SW480 (cell line): ENCODE data around the gene CHMP6.

ENCODE experiments used
- DNase-seq: peaks from one replicate; pipeline ENCODE4 v3.0.0-alpha.2; 2016; ENCODE audit warnings: low spot score

Gene CHMP6

DNA sequence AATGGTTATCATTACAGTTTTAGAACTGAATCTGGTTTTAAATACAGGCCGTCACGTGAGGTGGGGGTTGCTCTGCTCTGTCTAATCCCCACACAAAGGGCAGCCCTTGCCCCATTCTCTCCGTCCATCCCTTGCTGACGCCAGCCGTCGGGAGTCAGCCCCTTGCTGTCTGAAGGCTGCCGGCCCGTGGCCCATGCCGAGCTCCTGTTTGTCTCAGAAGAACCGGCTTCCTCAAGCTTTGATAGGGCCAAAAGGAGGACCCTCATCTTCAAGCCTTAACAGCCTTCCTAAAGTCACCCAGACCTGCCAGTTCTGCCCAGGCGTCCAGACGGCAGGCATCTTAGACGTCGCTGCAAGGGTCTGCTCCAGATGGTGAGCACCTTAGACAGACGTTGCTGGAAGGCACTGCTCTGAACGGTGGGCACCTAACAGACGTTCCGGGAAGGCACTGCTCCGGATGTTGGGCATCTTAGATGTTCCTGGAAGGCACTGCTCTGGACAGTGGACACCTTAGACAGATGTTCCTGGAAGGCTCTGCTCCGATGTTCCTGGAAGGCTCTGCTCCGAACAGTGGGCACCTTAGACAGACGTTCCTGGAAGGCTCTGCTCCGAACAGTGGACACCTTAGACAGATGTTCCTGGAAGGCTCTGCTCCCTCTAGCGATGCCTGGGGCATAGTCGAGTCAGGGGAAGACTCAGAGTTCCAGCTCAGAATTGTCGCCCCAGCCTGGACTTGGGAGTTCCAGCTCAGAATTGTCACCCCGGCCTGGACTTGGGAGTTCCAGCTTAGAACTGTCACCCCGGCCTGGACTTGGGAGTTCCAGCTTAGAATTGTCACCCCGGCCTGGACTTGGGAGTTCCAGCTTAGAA is 35.1 kb upstream of the CHMP6 start:
- DNase-seq: no peak

DNA sequence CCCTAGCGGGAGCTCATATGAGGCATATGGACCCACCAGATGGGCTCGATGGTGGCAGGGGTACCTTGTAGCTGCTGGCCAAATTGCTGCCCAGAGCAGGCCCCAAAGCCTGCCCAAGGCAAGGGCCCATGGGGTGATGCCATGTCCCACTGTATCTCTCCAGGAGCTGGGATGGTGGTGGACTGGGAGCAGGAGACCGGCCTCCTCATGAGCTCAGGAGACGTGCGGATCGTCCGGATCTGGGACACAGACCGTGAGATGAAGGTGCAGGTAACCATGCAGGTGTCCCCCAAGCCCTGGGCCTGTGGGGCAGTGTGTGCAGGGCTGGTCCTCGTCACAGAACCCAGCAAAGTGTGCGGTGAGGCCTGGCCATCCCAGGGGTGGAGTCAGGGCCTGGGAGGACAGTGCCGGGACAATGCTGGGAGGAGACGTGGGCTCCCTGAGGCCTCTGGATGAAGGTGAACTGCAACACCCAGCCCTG is 34.1 kb upstream of the CHMP6 start:
- DNase-seq: no peak

DNA sequence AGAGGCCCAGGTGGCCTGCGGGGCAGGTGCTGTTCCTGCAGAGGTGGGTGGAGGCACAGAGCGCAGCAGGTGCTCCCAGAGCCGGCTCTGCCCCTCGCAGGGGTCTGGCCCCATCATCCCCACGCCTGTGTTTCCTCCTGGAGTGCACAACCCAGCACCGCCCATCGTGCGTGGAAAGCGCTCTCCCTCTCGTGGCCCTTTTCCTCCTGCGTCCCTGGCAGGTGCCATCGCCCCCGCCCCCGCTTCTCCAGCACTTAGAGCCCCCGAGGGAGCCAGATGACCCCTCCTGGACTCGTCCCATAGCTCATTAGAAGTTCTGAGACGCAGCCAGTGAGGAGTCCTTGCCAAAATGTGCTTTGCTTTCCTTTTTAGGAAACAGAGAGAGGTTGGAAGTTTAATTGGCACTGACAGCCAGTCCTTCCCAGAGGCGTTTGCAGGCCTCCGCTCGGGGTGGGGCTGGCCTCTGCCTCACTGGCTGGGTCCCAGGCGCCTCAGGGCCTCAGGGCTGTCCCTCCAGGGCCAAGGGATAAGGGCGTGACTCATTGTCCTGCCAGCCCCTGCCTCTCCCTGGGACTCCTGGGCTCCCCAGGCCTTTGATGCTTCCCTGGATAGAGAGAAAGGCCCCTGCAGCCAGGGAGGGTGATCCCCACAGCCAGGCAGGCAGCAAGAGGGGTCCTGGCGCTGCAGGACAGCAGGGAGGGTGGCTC is 32.2 kb upstream of the CHMP6 start:
- DNase-seq: no peak

DNA sequence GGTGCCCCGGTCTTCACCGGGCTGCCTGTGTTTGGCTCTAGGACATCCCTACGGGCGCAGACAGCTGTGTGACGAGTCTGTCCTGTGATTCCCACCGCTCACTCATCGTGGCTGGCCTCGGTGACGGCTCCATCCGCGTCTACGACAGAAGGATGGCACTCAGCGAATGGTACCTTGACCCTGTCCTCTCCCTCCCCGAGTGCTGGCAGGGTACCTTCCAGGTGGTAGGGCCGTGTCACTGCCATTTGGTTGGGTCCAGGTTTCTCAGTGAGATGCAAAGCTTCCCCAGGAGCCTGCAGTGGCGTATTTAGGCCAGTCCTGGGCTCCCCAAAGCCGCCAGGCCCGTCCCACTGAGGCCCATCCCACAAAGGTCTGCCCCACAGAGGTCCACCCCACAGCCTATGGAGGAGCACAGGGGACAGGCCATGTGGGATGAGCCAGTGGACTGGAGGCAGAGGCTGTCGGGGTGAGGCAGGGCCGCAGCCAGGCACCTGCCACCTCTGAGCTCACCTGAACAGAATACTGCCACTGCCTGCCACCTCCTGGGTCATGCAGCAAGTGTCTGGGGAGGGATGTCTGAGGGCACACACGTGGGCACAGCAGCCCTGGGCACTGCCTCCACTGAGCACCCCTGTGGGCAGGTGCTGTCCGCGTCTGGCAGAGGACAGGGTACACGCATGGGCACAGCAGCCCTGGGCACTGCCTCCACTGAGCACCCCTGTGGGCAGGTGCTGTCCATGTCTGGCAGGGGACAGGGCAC is 31.4 kb upstream of the CHMP6 start:
- DNase-seq: no peak

DNA sequence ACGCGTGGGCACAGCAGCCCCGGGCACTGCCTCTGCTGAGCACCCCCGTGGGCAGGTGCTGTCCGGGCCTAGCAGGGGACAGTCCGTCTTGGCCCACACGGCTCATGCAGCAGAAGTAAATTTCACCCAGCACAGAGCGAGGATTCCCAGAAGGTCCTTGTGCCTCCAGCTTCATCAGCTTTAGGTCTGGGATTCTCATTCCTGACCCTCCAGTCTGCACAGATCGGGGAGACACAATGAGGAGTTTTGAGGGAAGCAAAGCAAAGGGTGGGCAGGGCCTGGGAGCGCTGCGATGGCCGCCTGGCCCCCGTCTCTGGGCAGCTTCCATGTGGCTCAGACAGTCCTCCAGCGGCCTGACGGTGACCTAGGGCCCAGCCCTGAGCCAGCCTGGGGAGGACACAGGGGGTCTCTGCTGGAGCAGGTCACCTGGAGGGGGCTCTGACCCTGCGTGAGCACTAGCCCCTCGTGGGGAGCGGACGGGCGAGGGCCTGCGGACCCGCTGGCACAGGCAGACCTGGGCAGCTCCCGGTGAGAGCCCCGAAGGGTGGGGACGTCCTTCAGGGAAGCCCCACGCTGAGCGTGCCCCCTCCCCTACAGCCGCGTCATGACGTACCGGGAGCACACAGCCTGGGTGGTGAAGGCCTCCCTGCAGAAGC is 30.7 kb upstream of the CHMP6 start:
- DNase-seq: no peak

DNA sequence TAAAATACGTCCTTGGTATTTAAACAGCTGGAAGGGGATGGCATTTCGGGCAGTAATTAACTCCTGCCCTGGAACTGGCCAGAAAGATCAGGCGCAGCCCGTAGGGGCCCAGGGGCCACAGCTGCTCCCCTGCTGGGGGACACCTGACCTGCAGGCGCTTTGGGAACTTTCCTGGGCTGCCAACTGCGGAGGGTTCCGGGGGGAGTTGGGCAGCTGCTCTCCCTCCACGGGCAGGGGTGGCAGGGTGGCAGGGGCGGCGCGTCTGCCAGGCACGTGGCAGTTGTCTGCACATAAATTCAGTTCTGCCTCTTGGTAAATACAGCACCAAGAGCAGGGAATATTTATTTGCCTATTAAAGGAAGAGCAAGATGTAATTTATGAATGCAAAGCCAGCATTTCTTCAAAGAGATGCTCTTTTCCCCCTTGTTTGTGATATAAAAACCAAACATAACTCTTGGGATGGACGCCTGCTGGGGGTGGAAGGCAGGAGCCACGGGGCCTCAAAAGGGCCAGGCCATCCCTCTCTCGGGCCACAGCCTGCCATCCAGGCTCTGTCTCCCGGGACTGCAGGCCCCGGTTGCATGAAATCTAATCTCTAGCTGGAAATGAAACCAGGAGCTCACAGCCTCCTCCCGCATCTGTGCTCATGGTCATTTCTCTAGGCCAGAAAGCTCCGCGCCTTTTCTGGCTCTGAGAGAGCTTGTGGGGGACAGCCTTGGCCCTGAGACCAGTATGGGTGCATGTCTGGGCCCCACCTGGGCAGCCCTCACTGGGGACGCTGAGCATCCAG is 29.9 kb upstream of the CHMP6 start:
- no peak for DNase-seq

DNA sequence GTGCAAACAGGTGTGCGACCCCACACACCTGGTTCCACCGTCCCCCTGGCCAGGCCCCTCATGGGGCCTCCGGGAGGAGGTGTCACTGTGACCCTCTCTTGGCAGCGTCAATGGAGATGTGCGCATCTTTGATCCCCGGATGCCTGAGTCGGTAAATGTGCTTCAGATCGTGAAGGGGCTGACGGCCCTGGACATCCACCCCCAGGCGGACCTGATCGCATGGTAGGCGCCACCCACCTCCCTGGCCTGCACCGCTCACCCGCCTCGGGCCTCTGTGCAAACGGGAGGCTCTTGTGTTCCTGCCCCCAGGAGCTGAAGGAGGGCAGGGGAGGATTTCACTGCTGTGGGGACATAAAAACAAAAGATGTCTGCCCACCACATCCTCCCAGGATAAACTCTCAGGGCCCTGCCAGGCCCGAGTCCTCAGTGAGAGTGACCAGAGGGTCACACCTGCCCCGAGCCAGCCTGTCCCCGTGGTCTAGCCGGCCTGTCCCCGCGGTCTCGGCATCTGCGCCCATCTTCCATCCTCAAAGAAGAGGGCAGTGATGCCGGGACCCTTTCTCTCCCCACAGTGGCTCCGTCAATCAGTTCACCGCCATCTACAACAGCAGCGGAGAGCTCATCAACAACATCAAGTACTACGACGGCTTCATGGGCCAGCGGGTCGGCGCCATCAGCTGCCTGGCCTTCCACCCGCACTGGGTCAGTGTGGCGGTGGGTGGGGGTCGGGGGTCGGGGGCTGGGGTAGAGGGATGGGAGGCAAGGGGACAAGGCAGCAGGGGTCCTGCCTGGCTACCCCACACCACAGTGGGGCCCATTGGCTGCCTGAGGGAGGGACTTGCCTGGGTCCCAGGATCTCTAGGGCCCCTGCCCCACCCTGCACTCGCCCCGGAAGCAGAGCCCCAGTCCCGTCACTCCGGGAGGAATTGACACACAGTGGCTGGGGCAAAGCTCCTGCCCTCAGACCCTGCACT is 29.0 kb upstream of the CHMP6 start:
- no peak for DNase-seq

DNA sequence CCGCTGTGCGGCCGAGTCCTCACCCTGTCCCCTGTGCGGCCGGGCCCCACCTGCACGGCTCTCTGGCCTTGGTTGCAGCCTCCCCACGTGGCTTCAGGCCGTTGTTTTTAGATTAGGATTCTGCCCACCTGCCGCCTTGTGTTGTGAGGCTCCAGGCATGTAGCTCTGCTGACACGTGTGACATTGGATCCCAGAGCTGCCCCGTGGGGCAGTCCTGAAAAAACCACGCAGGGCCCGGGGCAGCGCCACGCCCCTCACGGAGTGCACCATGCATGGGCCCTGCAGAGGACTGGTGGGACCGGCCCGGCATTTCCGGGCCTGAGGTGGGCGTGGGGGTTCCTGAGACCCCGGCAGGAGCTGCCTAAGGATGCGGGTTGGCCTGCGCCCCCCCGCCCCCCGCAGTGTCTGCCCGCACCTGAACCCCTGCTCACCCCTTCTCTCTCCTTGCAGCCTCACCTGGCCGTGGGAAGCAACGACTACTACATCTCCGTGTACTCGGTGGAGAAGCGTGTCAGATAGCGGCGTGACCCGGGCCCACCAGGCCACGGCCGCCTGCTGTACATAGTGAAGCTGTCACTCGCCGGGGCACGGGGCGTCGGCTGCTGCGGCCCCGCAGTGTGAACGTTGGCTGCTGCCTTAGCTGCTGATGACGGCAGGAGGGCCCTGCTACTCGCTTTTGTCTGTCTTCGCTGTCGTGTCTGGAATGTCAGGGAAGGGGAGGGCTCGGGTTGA is 27.7 kb upstream of the CHMP6 start:
- DNase-seq: no peak

DNA sequence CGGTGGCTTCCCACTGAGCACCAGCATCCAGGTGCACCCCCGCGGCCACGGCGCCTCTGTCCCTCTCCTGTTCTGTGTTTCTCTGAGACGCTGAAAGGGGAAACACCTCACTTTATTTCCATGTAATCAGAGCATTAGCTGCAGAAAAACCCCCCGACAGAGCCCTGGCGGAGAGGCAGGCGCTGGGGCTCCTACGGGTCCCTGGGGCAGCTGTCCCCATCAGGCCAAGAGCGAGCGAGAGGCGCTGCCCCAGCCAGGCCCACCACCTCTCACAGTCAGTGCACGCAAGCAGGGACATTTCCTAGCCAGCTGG is 27.1 kb upstream of the CHMP6 start:
- DNase-seq: no peak

DNA sequence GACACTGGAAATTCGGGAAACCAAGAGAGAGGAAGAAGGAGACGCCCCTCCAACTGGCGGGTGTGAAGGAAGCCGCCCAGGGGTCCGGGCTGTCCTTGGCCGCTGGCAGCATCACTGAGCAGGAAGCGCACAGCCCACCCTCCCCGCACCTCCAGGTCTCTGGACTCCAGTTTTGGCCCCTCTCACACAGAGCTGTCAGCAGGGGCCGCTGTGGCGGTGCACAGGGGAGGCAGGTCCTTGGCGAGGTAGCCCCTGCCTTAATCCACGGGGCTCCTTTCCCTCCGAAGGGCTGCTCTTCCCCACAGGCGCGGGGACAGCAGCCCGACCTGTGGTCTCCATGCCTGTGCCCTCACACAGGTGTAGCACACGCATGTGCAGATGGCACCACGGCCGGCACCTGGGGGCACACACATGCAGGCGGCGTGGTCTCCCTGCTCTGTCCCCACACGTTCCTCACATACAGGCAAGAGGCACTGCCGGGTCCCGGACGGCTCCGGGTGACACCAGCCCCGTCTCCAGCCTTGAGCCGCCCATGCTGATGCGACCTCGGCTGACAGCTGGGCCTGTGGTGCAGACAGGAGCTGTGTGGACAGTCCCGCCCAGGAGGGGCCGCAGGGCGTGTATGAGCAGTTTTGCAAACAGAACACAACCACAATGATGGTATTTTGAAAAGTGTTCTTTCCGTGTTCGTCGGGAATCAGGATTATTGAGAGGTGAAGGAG is 26.6 kb upstream of the CHMP6 start:
- no peak for DNase-seq

DNA sequence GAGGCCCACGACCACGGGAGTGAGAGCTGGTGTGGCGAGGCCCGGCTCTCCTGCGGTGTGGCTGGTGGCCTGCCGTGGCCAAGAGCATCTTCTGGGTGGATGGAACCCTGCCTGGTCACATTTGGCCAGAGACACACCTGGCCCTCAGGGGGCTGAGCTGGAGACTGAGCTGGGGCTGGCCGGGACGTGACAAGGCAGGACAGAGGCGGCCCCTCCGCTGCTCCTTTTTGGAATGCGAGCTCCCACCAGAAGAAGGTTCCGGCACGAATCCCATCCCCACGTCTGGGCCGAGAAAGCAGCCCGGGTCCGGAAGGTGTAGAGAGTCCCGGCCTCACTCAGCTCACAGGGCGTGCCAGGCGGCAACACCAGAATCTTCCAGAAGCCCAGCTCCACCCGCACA is 26.0 kb upstream of the CHMP6 start:
- no peak for DNase-seq

DNA sequence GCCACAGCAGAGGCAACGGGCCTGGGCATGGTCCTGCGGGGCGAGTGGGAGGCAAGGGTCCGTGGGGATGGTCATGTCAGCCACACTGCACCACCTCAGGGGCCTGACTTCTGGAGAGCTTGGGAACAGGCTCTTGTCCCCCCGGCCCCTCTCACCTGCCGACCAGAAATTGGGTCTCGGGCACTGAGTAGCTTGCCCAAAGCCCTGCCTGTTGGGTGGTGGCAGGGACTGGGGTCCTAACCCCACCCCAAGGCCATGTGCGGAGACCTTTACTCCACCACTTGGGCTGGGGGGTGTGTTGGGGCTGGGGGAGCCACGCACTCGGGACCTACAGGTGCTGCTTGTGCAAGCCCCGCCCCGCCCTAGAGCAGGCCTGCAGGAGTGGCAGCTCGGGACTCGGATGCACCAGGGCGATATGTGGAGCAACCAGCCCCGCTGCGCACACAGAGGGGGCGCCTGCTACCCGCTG is 24.2 kb upstream of the CHMP6 start:
- no peak for DNase-seq

DNA sequence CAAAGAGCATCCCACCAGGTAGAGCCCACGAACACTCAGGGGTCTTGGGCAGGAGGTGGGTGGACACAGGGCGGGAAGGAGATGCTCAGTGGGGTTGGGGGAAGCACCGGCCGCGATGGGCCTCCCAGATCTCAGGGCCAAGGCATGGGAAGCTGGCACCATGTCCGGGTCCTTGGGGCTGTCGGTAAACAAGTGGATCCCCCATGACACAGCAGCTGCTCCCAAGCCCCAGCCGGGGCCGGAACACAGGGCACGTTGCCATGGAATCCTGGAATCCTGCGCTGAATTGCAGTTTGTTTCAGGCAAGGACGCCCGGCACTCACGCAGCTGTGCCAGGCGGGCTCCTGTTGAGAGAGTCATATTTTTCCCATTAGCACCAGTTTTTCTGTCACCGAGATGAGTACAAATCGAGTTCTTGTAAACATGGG is 23.0 kb upstream of the CHMP6 start:
- DNase-seq: no peak

DNA sequence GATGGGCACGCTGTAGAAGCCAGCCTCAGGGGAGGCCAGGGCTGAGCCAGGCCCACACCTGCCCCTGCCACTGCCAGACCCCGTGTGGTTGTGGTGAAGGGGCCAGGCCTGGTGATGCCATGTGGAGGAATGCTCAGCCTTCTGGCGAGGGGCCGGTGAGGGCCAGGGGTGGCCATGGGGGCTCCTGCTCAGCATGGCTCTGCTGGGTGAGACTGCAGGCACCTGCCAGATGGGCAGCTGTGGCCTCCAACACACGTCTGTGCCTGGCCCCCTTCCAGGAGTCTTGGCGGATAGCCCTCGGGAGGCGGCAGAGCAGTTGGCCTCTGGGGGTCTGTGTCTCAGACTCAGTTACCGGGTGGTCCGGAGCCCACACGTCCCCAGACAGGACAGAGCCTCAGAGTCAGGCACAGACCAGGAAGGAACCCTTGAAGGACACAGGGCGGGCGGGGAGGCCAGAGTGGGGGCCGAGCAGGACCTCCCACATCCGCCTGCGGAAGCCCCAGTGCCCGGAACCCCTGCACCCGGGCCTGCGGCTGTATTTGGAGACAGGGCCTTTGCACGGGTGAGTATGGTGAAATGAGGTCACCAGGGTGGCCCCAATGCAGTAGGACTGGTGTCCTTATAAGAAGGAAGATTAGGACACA is 22.5 kb upstream of the CHMP6 start:
- no peak for DNase-seq

DNA sequence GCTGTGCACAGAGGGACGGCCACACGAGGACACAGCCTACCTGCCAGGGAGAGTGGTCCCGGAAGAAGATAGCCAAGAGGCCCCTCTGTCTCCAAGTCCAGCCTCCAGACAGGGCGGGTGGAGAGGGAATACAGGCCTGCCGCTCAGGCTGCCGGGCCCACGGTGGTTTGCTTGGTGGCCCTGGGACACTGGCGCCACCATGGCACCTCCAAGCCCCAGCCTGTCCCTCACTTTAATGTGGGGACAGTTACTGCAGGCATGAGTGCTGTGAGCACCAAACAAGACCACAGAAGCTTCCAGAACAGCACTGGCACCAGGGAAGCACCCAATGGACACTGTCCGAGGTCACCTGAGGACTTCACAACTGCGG is 22.0 kb upstream of the CHMP6 start:
- DNase-seq: no peak

DNA sequence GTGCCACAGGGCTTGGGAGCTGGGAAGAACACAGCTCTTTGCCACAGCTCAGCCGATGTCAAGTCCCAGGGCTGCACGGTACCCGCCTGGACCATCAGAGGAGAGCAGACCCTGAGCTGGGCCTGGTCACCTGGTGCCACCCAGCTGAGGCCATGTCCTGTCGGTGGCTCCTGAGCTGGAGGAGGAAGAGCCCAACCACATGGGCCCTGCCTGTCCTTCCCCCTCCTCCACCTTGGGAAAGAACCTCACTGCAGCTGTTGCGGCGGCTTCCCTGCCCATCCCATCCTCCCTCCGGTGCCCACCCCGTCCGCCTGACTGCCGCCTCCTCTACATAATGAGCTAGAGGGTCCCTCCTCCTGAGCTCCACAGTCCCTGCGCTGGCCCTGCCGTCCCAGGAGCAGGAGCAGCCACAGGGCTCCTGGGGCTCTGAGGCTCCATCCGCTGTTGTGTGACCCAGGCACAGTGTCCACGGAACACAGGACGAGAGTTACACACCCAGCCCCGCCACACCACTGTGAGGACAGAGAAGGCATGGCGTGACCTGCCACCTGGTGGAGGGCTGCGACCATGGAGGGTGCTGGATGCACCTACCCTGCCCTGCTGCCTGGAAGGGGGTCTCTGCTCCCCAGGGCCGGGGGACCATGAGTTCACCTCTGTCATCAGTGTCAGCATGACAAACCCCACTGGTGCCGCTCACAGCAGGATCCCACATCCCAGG is 21.4 kb upstream of the CHMP6 start:
- DNase-seq: peak; percentile 24
